HG02938 (cell line): ENCODE measurements around the gene BTG3.
A peak's percentile ranks its signal among the peaks of the same experiment; 100 is the strongest.

Experiments
- ATAC-seq: cut with Tn5 transposase; IDR thresholded peaks from one replicate; pipeline ENCODE4 v1.9.1; 2021; ENCODE audit warnings: mild to moderate bottlenecking, moderate library complexity; ENCODE audit not compliant: unreplicated experiment

BTG3 gene, protein sequence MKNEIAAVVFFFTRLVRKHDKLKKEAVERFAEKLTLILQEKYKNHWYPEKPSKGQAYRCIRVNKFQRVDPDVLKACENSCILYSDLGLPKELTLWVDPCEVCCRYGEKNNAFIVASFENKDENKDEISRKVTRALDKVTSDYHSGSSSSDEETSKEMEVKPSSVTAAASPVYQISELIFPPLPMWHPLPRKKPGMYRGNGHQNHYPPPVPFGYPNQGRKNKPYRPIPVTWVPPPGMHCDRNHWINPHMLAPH

DNA sequence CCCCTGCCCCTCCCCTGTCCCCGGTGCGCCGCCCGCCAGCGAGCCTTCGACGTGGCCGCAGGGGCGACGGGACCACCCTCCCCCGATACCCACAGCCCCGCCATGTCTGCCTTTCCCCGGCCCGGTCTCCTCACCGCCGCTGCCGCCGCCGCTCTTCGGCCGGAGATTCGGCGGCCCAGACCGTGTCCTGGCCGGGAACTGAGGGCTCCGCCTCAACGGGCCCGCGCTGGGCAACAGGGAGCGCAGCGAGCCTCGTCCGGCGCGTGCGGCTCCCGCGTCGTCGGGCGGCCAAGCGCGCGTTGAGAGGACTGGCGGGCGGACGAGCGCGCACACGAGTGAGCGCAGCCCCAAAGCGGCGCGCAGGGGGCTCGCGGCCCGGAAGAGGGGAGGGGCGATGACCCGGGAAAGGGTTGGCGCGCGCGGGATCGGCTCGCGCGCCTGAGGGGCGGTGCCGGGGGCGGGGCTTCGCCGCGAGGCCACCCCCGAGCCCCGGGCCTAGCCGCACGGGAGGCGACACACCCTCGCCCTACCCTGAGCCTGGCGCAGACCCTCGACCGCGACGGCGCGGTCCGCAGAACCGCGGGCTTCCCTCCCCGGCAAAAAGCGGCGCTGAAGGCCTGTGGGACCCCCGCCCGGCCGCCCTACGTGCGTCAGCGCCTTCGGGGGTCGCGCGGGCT lies at the start of gene BTG3:
Gene BTG3 (minus strand): TSS at position 337 of the 677 bp plus-strand sequence. CDS start 3,757 bp downstream, outside the sequence.
- ATAC-seq: peak; percentile 53

DNA sequence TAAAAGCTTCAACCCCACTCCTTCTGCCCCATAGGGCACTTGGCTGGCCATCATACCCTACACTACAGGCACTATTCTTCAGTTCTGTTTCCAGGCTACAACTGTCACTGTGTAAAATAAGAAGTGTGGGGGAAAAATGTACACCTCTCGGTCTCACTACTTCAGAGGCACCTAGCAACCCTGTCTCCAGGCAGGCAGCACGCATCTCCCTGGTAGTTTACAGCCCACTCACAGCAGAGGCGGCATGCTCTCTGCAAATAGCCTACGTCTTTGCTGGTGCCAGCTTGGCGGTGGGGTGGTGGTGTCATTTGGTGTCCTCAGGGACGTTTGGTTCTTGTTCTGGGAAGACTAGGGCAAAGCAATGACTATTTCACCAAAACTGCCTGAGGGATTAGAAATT lies 48.2 kb upstream of the BTG3 start:
- no peak for ATAC-seq

DNA sequence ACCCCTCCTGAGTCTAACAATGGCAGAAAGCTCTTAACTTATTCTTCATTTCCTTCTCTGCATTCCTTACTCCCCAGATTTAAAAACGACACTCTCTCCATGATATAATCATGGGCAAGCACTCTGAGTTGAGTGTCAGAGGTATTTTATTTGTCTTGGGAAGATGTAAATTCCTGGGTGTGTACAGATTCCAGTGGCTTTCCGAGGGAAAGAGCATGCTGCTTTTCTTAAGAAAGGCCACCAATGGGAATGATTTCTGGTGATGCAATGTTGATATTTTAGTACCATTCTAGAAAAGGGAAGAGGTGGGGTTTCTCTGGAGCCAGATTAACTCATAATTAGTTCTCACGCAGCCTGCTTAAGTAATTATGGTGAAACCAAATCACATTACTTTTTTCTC lies 47.8 kb upstream of the BTG3 start:
- ATAC-seq: no peak

DNA sequence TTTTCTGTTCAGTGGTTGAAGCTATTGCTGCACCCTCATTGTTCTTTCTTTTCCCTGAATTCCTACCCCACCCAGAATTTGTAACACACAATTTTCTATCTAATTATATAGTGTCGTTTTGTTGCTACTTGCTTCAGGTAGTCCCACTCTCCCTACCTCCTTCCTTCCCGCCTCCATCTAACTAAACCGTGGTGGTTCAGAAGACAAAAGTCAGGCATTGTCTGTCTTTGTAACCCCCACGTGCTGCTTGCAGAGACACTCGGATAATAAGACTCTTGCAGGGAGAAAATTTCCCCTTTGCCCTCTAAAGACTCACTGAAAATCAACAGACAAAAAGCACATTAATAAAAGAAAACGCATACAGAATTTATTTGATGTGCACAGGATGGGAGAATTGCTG lies 46.2 kb upstream of the BTG3 start:
- no peak for ATAC-seq

DNA sequence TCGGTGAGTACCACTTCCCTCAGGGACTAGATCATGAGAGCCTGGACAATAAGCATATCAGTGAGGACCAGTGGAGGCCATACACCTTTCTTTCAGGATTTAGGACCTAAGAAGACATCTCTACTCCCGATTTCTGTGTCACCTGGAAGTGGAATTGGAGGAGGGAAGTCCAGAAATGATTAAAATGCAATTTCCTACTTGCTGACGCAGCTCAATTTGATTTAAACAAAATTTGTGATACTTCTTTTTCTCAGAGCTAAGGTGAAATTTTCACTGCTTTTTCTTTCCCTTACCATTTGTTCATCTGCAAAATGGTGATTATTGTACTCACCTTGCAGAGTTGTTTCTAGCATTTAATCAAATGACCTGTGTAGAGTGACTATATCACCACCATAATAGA lies 38.8 kb upstream of the BTG3 start:
- no peak for ATAC-seq

DNA sequence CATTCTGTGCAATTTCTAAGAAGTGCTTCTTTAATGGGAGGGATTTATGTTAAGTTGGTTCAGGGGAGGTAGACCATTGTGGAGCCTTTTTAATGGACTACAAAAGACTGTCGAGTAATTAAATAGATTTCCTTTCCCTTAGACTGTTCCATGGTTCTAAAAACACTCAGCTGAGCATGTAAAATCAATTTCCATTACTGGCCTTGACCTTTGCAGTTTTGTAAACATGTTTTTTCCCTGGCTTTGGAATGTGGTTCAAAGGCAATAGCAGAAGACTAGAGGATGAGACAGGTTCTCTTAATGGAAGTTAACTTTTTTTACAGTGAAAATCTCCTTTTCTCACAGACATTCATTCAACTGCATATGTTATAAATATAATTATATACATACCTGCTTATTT lies 37.6 kb upstream of the BTG3 start:
- ATAC-seq: no peak

DNA sequence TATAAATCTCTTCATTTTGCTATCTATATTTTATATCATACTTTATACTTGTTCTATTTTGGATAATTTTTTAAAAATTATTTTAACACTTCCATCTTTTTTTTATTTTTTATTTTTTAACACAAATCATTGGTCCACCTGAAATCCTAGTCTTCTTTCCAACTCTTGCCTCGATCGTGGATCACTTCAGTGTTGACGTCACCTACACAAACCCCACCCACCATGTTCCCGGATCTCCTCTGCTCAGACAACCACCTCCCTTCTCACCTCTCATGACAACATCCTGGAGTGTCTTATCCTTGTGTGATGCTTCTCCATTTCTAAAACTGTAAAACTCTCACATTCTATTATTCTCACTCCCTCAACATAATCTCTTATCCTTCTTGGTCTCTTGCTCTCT lies 34.1 kb upstream of the BTG3 start:
- no peak for ATAC-seq

DNA sequence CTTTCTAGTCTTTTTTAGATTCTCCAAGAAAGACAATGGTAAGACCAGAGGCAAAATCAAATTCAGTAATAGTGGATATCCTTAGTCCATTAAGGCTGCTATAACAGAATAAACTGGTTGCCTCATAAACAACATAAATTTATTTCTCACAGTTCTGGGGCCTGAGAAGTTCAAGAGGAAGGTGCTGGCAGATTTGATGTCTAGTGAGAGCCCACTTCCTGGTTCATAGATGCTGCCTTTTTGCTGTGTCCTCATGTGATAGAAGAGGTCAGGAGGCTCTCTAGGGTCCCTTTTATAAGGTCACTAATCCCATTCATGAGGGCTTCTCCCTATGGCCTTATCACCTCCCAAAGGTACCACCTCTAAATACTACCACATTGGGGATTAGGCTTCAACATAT lies 31.5 kb upstream of the BTG3 start:
- no peak for ATAC-seq

DNA sequence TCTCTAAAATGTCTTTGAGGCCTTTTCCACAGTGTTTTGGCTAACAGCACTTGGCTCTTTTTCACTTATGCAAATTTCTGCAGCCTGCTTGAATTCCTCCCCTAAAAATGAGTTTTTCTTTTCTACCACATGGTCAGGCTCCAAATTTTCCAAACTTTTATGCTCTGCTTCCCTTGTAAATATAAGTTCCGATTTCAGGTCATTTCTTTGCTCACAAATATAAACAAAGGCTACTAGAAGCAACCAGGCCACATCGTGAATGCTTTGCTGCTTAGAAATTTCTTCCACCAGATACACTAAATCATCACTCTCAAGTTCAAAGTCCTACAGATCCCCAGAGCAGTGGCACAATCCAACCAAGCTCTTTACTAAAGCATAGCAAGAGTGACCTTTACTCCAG lies 28.1 kb upstream of the BTG3 start:
- ATAC-seq: no peak

DNA sequence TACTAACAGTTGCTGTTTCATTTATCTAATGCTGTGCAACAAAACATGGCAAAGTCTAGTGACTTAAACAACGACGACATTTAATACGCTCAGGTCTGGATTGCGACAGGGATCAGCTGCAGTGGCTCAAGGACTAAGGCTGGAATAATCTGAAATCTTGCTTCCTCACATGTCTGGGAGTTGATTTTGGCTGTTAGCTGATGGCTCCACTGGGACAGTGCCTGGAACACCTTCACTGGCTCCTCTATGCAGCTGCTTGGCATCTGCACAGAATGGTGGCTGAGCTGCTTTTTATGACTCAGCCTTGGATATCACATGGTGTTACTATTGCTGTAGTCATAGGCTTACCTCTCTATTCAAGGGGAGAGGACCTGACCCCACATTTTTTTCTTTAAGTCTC lies 24.0 kb upstream of the BTG3 start:
- ATAC-seq: no peak

DNA sequence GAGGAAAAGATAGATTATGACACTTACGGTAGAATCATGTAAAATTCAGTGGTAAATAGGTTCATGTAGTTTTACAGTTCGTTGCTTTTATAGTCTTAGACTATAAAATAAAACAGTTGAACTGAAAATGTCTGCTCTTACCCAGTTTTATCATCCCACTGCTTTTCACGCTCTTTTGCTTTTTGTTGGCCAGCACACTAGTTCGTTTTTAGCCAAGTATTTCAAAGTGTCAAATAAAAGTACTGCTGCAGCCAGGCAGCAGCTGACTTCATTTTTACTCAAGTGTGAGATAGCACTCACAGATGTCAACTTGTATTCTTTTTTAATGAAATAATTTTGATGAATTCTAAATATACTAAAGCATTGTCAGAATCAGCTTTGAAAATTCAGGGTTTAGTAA lies 18.5 kb upstream of the BTG3 start:
- ATAC-seq: no peak

DNA sequence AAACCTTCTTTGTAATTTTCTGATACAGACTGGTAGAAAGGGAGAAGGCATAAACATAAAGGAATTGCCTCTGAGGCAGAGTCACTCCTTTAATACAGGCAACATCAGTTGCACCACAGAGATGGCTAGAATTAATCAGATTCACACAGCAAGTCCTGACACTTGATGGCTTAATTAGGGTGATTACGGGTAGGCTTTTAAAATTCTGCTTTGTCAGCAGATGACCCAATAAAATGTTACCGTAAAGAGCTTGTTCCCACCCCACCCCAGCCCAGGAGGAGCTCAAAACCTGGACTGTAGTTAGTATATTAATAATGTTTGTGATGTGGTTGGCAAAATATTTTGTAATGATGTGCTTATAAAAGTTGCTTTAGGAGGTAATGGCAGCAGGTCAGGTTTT lies 9.3 kb upstream of the BTG3 start:
- no peak for ATAC-seq

DNA sequence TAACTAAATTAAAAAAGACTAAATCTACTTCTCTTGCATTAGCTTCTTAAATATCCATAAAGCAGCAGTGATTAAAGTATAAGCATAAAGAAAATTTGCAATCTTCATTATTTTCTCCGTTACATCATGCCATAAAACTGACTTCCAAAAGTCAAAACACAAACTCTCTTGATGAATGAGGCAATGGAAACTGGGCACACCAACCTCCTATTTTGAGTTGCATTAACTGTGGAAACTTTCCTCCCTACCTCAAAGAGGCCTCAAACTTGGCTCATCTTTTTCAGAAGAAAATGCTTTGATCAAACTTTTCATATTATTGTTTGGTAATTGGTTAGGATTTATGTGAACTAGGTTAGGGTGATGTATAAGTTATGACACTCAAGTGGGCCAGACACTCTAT lies 4.1 kb upstream of the BTG3 start:
- no peak for ATAC-seq

DNA sequence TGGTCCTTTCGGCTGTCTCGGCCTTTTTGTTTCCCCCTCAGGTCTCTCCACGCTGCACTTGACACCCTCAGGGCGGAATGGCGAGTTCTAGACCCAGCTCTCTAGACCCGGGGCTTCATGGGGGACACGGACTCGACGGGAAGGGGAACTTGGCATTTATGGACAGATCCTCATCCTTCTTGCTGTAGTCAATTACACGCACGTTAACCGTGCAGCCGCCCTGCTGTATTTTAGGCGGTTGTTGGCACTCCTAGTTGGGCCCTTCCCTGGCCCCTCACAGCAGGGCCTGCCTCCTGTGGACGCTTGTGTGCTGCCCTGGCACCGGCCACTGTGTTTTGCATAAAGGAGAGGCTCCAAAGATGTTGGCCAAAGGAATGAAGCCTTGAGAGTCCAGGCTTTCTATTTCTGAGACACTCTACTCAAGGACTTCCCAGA lies 558 bp upstream of the BTG3 start:
- no peak for ATAC-seq

DNA sequence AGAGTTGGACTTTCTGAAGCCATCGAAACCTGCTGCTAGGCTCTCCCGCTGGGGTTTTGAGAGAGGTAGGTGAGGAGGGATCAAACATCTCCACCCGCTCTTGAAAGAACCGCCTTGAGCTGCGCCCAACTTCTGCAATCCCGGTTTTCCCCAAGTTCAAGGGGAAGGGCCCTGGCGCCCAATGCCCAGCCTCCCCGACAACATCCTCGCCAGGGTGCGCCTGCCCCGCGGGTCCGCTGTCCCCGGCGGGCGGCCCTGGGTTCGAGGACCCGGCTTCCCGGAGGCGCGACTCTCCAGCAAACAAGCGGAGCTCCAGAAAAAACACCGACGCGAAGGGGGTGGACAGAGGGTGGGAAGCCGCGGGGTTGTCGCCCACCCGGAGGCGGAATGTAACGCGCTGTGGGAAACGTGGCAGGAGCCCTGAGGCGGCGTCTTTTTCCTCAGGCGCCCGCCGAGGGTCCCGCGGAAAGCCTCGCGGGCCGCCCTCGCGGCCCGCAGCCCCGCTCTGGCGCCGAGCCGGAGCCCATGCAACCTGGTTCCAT lies 607 bp downstream of the BTG3 start:
- ATAC-seq: peak; percentile 12

DNA sequence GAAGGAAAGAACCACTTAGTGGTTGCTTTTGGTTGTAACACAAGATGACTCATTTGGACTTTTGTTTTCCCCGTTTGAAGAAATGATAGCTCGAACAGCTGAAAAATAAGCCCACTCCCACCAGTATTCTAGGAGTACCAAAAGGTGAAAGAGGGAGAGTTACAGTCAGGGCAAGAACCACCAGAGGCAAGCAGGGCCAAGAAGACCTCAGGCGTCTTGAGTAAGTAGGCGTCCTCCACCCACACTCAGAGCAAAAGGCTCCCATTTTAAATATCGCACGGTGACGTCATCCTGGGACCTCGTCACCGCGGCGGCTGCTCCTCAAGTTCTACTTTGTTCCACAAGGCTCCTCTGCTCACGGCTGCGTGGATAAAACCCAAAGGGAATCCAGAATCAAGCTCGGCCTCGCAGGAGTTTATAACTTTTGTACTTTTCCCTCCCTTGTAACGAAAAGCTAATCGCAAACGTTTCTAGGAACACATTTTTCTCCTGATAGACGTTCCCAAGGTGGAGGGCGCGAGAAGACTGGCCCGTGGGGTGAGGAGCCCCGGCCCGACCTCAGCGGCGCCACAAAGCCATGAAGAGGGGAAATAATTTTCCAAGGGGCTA lies 1.2 kb downstream of the BTG3 start:
- peak; percentile 71 for ATAC-seq

DNA sequence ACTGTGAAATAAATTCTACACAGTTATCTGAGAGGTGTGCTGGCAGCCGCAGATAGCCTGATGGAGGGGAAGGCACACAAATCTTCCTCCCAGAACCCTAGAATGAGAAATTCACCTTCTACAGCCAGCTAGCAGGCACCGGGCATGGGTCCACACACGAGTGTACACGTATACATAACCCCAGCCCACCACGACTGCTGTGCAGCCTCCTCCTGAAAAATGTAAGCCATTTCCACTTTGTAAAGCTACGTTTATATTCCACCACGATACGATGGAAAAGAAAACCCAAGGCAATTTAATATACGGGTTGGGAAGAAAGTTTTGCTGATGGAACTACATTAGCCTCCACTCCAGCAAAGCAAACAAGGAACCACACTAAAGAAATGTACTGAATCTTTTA lies 1.8 kb downstream of the BTG3 start:
- ATAC-seq: no peak

DNA sequence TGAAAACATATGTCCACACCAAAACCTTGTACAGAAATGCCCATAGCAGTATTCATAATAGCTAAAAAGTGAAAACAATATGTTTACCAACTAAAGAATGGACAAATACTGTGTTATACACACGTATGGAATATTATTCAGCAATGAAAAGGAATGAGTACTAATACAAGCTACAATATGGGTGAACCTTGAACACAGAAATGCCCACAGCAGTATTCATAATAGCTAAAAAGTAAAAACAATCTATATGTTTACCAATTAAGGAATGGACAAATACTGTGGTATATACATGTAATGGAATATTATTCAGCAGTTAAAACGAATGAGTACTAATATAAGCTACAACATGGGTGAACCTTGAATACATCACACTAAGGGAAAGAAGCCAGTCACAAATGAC lies 3.0 kb downstream of the BTG3 start:
- ATAC-seq: no peak

DNA sequence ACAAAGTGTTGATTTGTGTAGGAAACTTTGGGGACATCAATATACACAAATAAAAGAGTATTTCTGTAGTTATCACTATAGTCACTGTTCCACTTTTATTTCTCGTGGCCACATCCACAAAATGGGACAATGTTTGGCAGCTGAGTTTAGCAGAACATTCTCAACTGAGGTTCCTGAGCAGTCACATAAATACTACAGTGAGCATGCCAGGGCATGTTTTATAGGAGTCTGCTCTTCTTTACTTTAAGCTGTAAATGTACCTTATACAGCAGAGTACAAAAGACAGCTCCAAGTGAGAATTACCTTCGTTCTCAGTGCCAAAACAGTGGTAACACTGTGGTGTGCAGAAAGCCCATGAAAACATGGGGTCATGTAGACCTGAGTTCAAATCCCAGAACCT lies 5.0 kb downstream of the BTG3 start:
- ATAC-seq: no peak

DNA sequence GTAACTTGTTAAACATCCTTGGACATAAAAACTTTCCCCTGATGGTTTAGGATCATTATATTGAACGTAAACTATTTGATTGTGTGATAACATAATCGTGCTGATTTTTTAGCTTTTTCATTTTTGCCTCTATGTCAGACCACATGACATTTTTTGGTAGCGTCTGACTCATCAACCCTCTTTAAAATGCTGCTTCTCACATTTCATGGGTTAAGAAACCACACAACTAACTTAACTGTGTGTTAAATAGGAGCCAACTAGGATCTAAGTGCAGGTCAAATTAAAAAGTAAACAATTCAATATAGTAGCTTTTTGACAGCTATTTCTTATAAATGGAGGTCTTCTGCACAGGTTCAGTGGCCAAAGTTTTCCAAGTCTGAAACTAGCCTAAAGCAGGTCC lies 9.8 kb downstream of the BTG3 start:
- ATAC-seq: no peak

DNA sequence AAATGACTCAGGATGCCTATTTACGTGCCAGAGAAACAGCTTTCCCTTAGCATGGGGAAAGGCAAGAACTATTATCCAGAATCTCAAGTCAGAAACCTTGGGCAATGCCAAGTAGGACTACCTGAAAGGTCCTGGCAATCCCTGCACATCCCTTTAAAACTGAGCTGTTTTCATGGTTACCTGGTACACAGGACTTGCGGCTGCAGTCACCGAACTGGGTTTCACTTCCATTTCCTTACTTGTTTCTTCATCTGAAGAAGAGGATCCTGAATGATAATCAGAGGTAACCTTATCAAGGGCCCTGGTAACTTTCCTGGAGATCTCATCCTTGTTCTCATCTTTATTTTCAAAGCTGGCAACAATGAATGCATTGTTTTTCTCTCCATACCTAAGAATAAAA lies 14.3 kb downstream of the BTG3 start:
- ATAC-seq: peak; percentile 83

DNA sequence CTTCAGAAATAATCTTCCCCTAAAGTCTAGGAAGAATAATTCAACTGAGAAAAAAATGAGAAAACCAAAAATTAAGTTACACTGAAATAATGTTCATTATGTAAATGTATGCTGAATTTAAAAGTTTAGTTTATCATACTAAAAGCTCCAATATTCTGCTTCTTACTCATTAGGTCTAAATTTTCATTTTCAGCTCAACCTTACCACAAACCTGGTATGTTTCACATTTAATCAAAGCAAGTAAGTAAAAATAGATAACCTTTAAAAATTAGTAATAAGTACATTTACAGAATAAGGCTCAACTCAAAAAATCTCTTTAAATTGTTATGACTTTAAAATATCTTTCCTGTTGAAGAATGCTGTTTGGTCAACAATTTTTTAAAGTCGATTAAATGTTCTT lies 15.0 kb downstream of the BTG3 start:
- no peak for ATAC-seq
